K562 (cell line): ENCODE data around the gene TRIM47. TPM values are rescaled to one million over a fixed set of nuclear protein-coding genes. Genes with fewer than 3 reads are reported as not detected.

Source experiments
- ATAC-seq: fragments of 200-7000 bp; cut with Tn5 transposase; 3 replicates; pipeline ENCODE4 v1.9.1; 2020; ENCODE audit warnings: moderate library complexity
- BruUV-seq: library from RNA; stranded (reverse); fragments of 400-500 nt; replicated peaks from 2 replicates; lab custom pipeline; 2021; lab: Mats Ljungman, UMichigan
- CTCF ChIA-PET: fragments of 300-600 bp; formaldehyde crosslinking; extraction: SDS; loops from one replicate; lab custom pipeline; 2021; ENCODE audit warnings: low intra/inter-chr PET ratio; lab: Yijun Ruan, JAX
- POLR2A ChIA-PET: fragments of 300-600, 350-650 bp; sonication (Branson Sonifier 250); formaldehyde crosslinking; extraction: SDS; loops from one replicate; lab custom pipeline; 2021; ENCODE audit warnings: antibody characterized with exemption, inconsistent platforms; lab: Yijun Ruan, JAX
- DNase-seq, 4 experiments: peaks; one replicate each; pipeline versions ENCODE4 v3.0.0 to v3.0.0-alpha.2; 2011 to 2018; ENCODE audit warnings: low spot score in 3 of 4, mixed read lengths in 3 of 4; ENCODE audit errors: extremely low read depth in 1 of 4
- FAIRE-seq: peaks from 2 replicates; lab custom pipeline; 2011; peaks lifted over from hg19 to GRCh38; lab: Jason Lieb, UNC
- H2AFZ ChIP-seq: 2 replicates; pipeline ENCODE4 v1.6.0; 2011; ENCODE audit warnings: low read depth, low read length, control low read depth, inconsistent platforms
- H3K27ac ChIP-seq: fragments of 200-600 bp; 3 replicates; pipeline ENCODE4 v1.8.0; 2011; ENCODE audit warnings: low read depth, mild to moderate bottlenecking, control low read depth, inconsistent platforms, low read length, moderate library complexity, mixed read lengths; ENCODE audit errors: extremely low read depth
- H3K27me3 ChIP-seq, 2 experiments: fragments of 300-600 bp in 1 of 2; 2 replicates in 1 of 2; 3 replicates in 1 of 2; pipeline versions ENCODE4 v1.6.0 to v1.8.0; 2011; ENCODE audit warnings: inconsistent platforms in 2 of 2, low read length in 2 of 2, mild to moderate bottlenecking in 1 of 2, mixed read lengths in 1 of 2, moderate library complexity in 1 of 2; ENCODE audit not compliant: control insufficient read depth in 2 of 2, insufficient read depth in 2 of 2
- H3K36me3 ChIP-seq: fragments of 300-600 bp; 3 replicates; pipeline ENCODE4 v1.8.0; 2011; ENCODE audit warnings: mild to moderate bottlenecking, low read length, inconsistent platforms; ENCODE audit not compliant: control insufficient read depth, insufficient read depth
- H3K4me1 ChIP-seq, 2 experiments: fragments of 200-600 bp in 1 of 2; replicated peaks in 1 of 2; 2 replicates in 1 of 2; 3 replicates in 1 of 2; pipeline versions ENCODE4 v1.5.1 to v1.8.0; 2011; ENCODE audit warnings: inconsistent platforms in 2 of 2, low read length in 2 of 2, mild to moderate bottlenecking in 1 of 2, mixed read lengths in 1 of 2, moderate library complexity in 1 of 2; ENCODE audit not compliant: control insufficient read depth in 2 of 2, insufficient read depth in 2 of 2
- H3K4me2 ChIP-seq: 2 replicates; pipeline ENCODE4 v1.6.1; 2011; ENCODE audit warnings: low read length, control low read depth, inconsistent platforms, mixed read lengths; ENCODE audit not compliant: insufficient read depth
- H3K4me3 ChIP-seq: fragments of 200-600 bp; sonication (generic), shearing (Covaris generic); 2 replicates; pipeline ENCODE4 v1.5.1; 2016; ENCODE audit warnings: control low read depth, inconsistent platforms
- H3K79me2 ChIP-seq: fragments of 200-600 bp; 3 replicates; pipeline ENCODE4 v1.8.0; 2011; ENCODE audit warnings: low read length, inconsistent platforms; ENCODE audit not compliant: control insufficient read depth, insufficient read depth
- H3K9ac ChIP-seq, 2 experiments: 2 replicates each; pipeline versions ENCODE4 v1.6.0 to v1.6.1; 2011; ENCODE audit warnings: low read depth in 2 of 2, low read length in 2 of 2, control low read depth in 1 of 2, inconsistent platforms in 1 of 2, mild to moderate bottlenecking in 1 of 2, mixed read lengths in 1 of 2; ENCODE audit not compliant: insufficient read depth in 1 of 2
- H3K9me1 ChIP-seq: one replicate; pipeline ENCODE4 v1.6.0; 2011; ENCODE audit warnings: inconsistent platforms, mild to moderate bottlenecking, low read length, moderate library complexity; ENCODE audit not compliant: control insufficient read depth, insufficient read depth
- H3K9me3 ChIP-seq: replicated peaks from 2 replicates; pipeline ENCODE4 v1.5.1; 2011; ENCODE audit warnings: low read depth, low read length, inconsistent platforms; ENCODE audit not compliant: control insufficient read depth, insufficient read depth
- H4K20me1 ChIP-seq: replicated peaks from 2 replicates; pipeline ENCODE4 v1.6.1; 2011; ENCODE audit warnings: low read length, inconsistent platforms, mixed read lengths; ENCODE audit not compliant: control insufficient read depth, insufficient read depth
- BDP1 ChIP-seq: IDR thresholded peaks from 3 replicates; pipeline ENCODE4 v1.6.1; 2011; ENCODE audit not compliant: insufficient read length, insufficient read depth
- CBFA2T2 ChIP-seq: fragments of 450-650 bp; conservative IDR thresholded peaks from 2 replicates; pipeline ENCODE4 v1.6.1; 2017; ENCODE audit warnings: mild to moderate bottlenecking
- E2F4 ChIP-seq: sonication (generic); formaldehyde crosslinking; IDR thresholded peaks from 2 replicates; pipeline ENCODE4 v1.8.0; 2022; ENCODE audit warnings: mild to moderate bottlenecking, low read depth, missing genetic modification reagents
- ERF ChIP-seq: fragments of 450-650 bp; formaldehyde crosslinking; IDR thresholded peaks from 2 replicates; pipeline ENCODE4 v1.4.0; 2020; ENCODE audit warnings: mild to moderate bottlenecking, mixed read lengths
- GTF2E2 ChIP-seq: fragments of 200-800 bp; sonication (Bioruptor generic); IDR thresholded peaks from 2 replicates; pipeline ENCODE4 v1.6.1; 2016; ENCODE audit warnings: missing genetic modification characterization, missing compliant biosample characterization
- HDAC2 ChIP-seq: fragments of 450-650 bp; IDR thresholded peaks from 2 replicates; pipeline ENCODE4 v1.6.1; 2016; ENCODE audit warnings: mild to moderate bottlenecking
- HLTF ChIP-seq: fragments of 450-650 bp; IDR thresholded peaks from 2 replicates; pipeline ENCODE4 v1.6.1; 2016
- MAFF ChIP-seq: IDR thresholded peaks from 2 replicates; pipeline ENCODE4 v1.6.1; 2012; ENCODE audit warnings: low read length, improper control_type of control experiment
- PATZ1 ChIP-seq: fragments of 250-450 bp; sonication (Bioruptor Pico); IDR thresholded peaks from 2 replicates; pipeline ENCODE4 v1.5.0; 2020; ENCODE audit warnings: mild to moderate bottlenecking, borderline replicate concordance
- RBFOX2 ChIP-seq: fragments of 200-400 bp; formaldehyde crosslinking; IDR thresholded peaks from 2 replicates; pipeline ENCODE4 v1.6.1; 2017; ENCODE audit warnings: low read depth, mild to moderate bottlenecking, low read length, moderate library complexity
- TFAP4 ChIP-seq: sonication (generic); formaldehyde crosslinking; IDR thresholded peaks from 2 replicates; pipeline ENCODE4 v1.8.0; 2022; ENCODE audit warnings: missing genetic modification reagents, mild to moderate bottlenecking, moderate library complexity, borderline replicate concordance
- ZNF165 ChIP-seq: fragments of 250-450 bp; sonication (Bioruptor Pico); IDR thresholded peaks from 2 replicates; pipeline ENCODE4 v1.4.0; 2020; ENCODE audit warnings: borderline replicate concordance
- ZNF398 ChIP-seq: fragments of 250-450 bp; sonication (Bioruptor Pico); IDR thresholded peaks from 2 replicates; pipeline ENCODE4 v1.8.0; 2021; ENCODE audit warnings: moderate library complexity, mild to moderate bottlenecking, inconsistent platforms
- ZNF639 ChIP-seq, 2 experiments: fragments of 200-800 bp in 1 of 2; sonication (Bioruptor generic) in 1 of 2; sonication (generic) in 1 of 2; formaldehyde crosslinking in 1 of 2; IDR thresholded peaks in 1 of 2; conservative IDR thresholded peaks in 1 of 2; 2 replicates each; pipeline versions ENCODE4 v1.5.0 to v1.6.1; 2016 to 2020; ENCODE audit warnings: missing compliant biosample characterization in 1 of 2, missing genetic modification characterization in 1 of 2, missing genetic modification reagents in 1 of 2
- WGBS: fragments of 100-300 bp; shearing (Covaris generic); methylation state at CpG from one replicate; pipeline ENCODE4 v1.1.6; 2016; ENCODE audit warnings: low coverage, mixed read lengths; ENCODE audit not compliant: insufficient coverage; ENCODE audit errors: missing lambda C conversion rate; 5-methylcytosine and 5-hydroxymethylcytosine counted together
- in situ Hi-C: fragments of 300-500 bp; cut with MboI; formaldehyde crosslinking; loops from 4 replicates; pipeline ENCODE4 v1.15.0; 2018; ENCODE audit warnings: inconsistent platforms, mixed read lengths
- intact Hi-C: fragments of 100-400 bp; cut with micrococcal nuclease; formaldehyde crosslinking; loops from 2 replicates; pipeline ENCODE4 v1.14.2; 2022
- polyA plus RNA-seq, 8 experiments: library from polyadenylated mRNA; depleted of rRNA in 4 of 8; stranded (reverse) in 5 of 8; unstranded in 3 of 8; fragments of >200 nt; fragmentation: Nextera tagmentation in 2 of 8; fragmentation: Illumina TruSeq in 1 of 8; extraction: Ambion mirVana in 2 of 8; extraction: Trizol in 1 of 8; gene quantifications; 2 replicates each; pipeline versions ENCODE4 v1.2.1 to v1.2.3, GENCODE V29; 2011 to 2014; ENCODE audit warnings: inconsistent platforms in 1 of 8, missing spikeins in 1 of 8
- total RNA-seq, 7 experiments: library from RNA; depleted of rRNA in 6 of 7; stranded (reverse); fragments of >200 nt in 6 of 7; fragmentation: Illumina TruSeq in 2 of 7; extraction: Trizol in 2 of 7; gene quantifications; 2 replicates each; pipeline versions ENCODE4 v1.2.1 to v1.2.3, GENCODE V29; 2011 to 2021; ENCODE audit warnings: low replicate concordance in 1 of 7

Gene TRIM47
- total and polyA plus RNA-seq, 9 of the 15 experiments (the other 6 are each of a cell fraction or from before 2014, with no cell fraction given): 0.56 to 6.1 (median 3.2) TPM

- BruUV-seq: no TSS peak
- H3K4me2 ChIP-seq: no peak overlapping the region
- 97% methylated on average over 14 of the region's 16 CpGs for WGBS
- peaks cover 4% of the 10 kb centered on the region for H3K9me1 ChIP-seq
- H2AFZ ChIP-seq: no peak overlapping the region
- peaks cover 31% of the 10 kb centered on the region for H3K79me2 ChIP-seq
- ATAC-seq (no peak), FAIRE-seq (no peak), DNase-seq (no peak)
- peaks cover 40% of the 10 kb centered on the region; the same call in 1 of the 3 replicates for H3K36me3 ChIP-seq
- peaks cover 13 to 75% of the 10 kb centered on the region in 2 experiments; a peak in 4 of 5 replicates for H3K4me1 ChIP-seq
- no peak overlapping the region for H3K27ac ChIP-seq
- POLR2A ChIA-PET: interaction anchor here (0.6 to 15.9 kb wide), 12 partner anchors 9 to 354 kb away, joined by 3 to 169 read pairs (median 4); partner anchors contain the start of genes TRIM47 and WBP2
- no peaks in the 10 kb centered on the region for H3K27me3 ChIP-seq
- in situ Hi-C loops: no loop called here
- no peaks in the 10 kb centered on the region for H3K9me3 ChIP-seq
- H4K20me1 ChIP-seq: no peaks in the 10 kb centered on the region
- no peak overlapping the region for H3K4me3 ChIP-seq
- H3K9ac ChIP-seq: peak overlapping the region in 1 of 2 experiments; percentile 80; a peak in 2 of 4 replicates
- CTCF ChIA-PET: no interaction called here
- intact Hi-C loops: no loop called here
- peak; percentile 17; the same call in 1 of the 2 replicates for TF ChIP-seq TFAP4
- TF ChIP-seq RBFOX2: peak; percentile 54
- no peak for TF ChIP-seq ERF
- no peak for TF ChIP-seq PATZ1 (CRISPR knock-in tag)
- no peak for TF ChIP-seq ZNF165
- TF ChIP-seq ZNF398 (CRISPR knock-in tag): no peak
- TF ChIP-seq GTF2E2: no peak
- no peak for TF ChIP-seq HDAC2
- no peak for TF ChIP-seq E2F4 (CRISPR knock-in tag)
- no peak for TF ChIP-seq BDP1
- no peak for TF ChIP-seq CBFA2T2
- TF ChIP-seq HLTF: no peak
- no peak for TF ChIP-seq ZNF639 (CRISPR knock-in tag; conservative IDR thresholded peaks at IDR 0.05 in 1 of 2, IDR thresholded peaks at IDR 0.05 in 1 of 2)
- no peak for TF ChIP-seq MAFF
These were observed 14.3 kb upstream of the TRIM47 start for GRCh38 chr17:75892556-75893224.
